Measurements from ENCODE around the gene RNU6-1. TPM values are rescaled to one million over a fixed set of nuclear protein-coding genes. Genes with fewer than 3 reads are reported as not detected.

The RNU6-1 gene
- total and polyA plus RNA-seq, 7 donors = not detected

DNA sequence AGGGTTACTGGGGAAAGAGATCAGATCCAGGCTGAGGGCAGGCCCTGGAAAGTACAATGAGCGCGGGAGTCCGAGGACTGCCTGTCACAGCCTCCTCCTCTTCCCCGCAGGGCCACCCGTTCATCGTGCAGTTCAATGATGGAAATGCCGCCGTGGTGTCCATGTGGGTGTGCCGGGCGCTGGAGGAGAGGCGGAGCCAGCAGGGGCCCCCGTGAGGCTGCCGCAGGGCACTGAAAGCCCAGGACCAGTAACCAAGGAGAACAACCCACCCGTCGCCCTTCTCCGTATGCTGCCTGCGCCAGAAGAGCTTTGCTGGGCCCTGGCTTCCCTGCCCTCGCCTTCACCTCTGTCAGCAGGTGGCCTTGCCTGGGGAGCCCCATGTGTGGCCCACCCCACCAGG lies 33.3 kb downstream of the RNU6-1 start:
- no peak overlapping the region for H3K27ac ChIP-seq
- peaks cover 0 to 29% (median 0%) of the 10 kb centered on the region in 4 donors for H3K36me3 ChIP-seq
- H3K27me3 ChIP-seq = no peaks in the 10 kb centered on the region
- no peak for TF ChIP-seq POLR2AphosphoS5 (IDR thresholded peaks at IDR 0.05)
- TF ChIP-seq, protein P1, sequence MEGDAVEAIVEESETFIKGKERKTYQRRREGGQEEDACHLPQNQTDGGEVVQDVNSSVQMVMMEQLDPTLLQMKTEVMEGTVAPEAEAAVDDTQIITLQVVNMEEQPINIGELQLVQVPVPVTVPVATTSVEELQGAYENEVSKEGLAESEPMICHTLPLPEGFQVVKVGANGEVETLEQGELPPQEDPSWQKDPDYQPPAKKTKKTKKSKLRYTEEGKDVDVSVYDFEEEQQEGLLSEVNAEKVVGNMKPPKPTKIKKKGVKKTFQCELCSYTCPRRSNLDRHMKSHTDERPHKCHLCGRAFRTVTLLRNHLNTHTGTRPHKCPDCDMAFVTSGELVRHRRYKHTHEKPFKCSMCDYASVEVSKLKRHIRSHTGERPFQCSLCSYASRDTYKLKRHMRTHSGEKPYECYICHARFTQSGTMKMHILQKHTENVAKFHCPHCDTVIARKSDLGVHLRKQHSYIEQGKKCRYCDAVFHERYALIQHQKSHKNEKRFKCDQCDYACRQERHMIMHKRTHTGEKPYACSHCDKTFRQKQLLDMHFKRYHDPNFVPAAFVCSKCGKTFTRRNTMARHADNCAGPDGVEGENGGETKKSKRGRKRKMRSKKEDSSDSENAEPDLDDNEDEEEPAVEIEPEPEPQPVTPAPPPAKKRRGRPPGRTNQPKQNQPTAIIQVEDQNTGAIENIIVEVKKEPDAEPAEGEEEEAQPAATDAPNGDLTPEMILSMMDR (IDR thresholded peaks at IDR 0.05) = no peak
- TF ChIP-seq POLR2A (IDR thresholded peaks at IDR 0.05) = no peak
- no peak for TF ChIP-seq EP300 (IDR thresholded peaks at IDR 0.05)
- H3K4me1 ChIP-seq = no peaks in the 10 kb centered on the region
- intact Hi-C loops (cut with DNase I) = no loop called here
- H3K9me3 ChIP-seq = no peaks in the 10 kb centered on the region
- H3K4me3 ChIP-seq = no peak overlapping the region
- DNase-seq = peak; percentile 55
- WGBS, 2 donors = 96 to 97% methylated on average over 18 of the region's 18 CpGs

DNA sequence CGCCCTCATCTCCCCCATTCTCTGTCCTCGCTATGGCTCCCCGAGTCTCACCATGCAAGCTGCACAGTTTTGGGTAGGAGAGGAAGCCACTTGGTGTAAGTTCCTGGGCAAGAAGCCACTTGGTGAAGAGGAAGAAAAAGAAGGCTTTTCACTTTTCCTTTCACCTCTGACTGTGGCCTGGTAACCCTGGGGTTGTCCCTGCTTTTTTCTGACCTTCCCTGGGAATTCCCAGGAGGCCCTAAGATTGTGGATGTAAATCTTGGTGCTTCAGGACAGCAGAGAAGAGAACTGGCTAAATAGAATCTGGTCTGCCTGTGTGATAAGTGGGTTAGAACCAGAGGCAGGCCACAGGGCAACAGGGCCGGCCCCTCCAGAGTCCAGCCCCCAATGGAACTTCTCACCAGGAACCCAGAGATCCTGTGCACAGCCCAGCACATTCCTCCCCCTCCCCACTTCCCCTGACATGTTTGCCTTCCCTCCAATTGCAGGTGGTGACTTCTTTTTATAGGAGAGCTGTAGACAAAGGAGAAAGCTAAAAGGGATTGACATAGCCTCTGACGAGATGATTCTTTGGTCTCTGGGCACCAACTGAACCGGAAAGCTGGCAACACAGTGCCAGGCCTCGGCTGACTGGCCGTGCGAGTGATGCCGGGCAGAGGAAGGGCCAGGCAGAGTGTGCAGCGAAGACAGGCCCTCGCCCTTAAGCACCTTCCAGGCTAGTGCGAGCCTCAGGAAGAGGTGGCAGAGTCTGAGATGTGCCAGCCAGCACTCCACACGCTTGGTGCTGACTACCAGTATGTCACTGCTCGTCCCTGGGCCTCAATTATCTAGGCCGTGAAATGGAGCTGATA lies 34.0 kb downstream of the RNU6-1 start:
- WGBS, 2 donors = 82 to 91% methylated on average over 16 of the region's 16 CpGs
- intact Hi-C loops (cut with DNase I) = no loop called here
- peak; percentile 25 for DNase-seq

DNA sequence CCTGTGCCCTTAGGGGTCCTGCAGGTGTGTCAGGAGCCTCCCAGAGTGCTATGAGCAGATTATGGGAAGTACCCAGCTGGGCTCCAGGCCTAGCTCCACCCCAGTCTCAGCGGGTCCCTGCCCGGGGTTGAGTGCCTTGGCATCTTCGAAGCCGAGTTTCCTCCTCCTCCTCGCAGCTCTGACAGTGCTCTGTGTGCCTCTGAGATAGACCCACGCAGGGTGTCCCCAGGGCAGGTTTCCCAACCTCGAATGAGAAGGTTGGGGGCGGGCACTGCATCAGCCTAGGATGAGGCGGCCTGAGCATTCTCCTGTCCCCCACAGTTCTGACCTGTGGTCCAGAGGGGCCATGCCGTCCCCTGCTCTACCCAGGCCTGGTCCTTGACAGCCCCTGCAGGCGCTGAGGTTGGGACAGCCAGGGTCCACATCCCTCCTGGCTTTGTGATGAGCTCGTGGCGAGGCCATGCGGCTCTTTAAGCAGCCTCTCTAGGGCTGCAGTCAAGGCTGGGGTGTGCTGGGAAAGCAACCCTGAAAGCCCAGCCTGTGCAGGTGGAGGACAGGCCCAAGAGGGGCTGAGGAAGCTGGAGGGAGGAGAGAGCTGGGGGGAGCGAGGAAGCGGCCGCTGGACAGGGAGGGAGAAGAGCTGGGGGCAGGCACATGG lies 34.7 kb downstream of the RNU6-1 start:
- Histone ChIP-seq H3K27me3 (no peaks in the 10 kb centered on the region), H3K27ac (no peak overlapping the region), H3K36me3 (peaks cover 0 to 29% (median 0%) of the 10 kb centered on the region in 4 donors), H3K4me3 (no peak overlapping the region), H3K9me3 (no peaks in the 10 kb centered on the region), H3K4me1 (no peaks in the 10 kb centered on the region)
- intact Hi-C loops (cut with DNase I) = no loop called here
- TF ChIP-seq POLR2A (IDR thresholded peaks at IDR 0.05) (no peak), EP300 (IDR thresholded peaks at IDR 0.05) (no peak), POLR2AphosphoS5 (IDR thresholded peaks at IDR 0.05) (no peak)
- TF ChIP-seq, protein P1 (IDR thresholded peaks at IDR 0.05) = no peak
- 89 to 94% methylated on average over 17 of the region's 17 CpGs for WGBS, 2 donors
- DNase-seq = no peak

More for the DNA sequence above, 34.0 kb downstream of the RNU6-1 start:
- Histone ChIP-seq H3K9me3 (no peaks in the 10 kb centered on the region), H3K27ac (no peak overlapping the region), H3K36me3 (peaks cover 0 to 29% (median 0%) of the 10 kb centered on the region in 4 donors), H3K27me3 (no peaks in the 10 kb centered on the region), H3K4me1 (no peaks in the 10 kb centered on the region), H3K4me3 (no peak overlapping the region)
- no peak for TF ChIP-seq EP300 (IDR thresholded peaks at IDR 0.05)
- TF ChIP-seq, protein P1 (IDR thresholded peaks at IDR 0.05) = no peak
- no peak for TF ChIP-seq POLR2AphosphoS5 (IDR thresholded peaks at IDR 0.05)
- TF ChIP-seq POLR2A (IDR thresholded peaks at IDR 0.05) = no peak

DNA sequence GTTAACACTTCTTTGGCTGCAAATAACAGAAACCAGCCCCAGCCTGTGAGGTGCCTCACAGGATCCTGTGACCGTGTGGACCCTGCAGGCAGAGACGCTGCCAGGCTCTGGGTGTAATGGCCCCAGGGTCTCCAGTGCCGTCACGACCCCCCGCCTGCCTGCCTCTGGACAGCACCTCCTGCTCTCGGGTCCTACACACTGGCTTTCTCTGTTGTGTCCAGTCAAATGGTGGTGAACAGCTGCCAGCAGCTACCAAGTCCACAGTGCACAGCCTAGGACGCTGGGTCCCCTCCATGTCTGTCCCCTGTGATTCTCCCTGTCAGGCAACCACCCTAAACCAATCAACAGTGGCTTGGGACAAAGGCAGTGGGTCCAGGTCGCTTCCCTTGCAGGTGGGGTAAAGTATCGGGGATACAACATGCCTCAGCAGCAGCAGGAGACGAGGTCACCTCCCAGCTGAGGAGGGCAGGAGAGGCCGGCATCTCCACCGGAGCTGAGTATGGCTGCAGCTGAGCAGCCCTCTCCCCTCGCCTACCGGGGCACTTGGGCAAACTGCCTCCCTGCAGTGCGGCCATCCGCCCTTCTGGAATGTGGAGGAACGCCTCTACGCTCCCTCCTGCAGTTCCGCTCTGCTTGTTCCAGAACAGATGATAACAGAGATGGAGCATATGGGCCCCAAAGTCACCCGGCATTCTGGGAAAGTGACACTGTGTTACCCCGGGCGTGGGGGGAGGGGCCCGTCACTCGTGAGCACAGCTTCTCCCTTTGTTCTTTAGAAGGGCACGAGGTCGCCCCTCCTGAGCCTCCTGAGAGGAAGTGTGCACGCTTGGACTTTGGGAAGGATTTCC lies 35.6 kb downstream of the RNU6-1 start:
- no peaks in the 10 kb centered on the region for H3K9me3 ChIP-seq
- 88 to 92% methylated on average over 27 of the region's 27 CpGs for WGBS, 2 donors
- no peak overlapping the region for H3K4me3 ChIP-seq
- H3K36me3 ChIP-seq = peaks cover 0 to 29% (median 0%) of the 10 kb centered on the region in 4 donors
- DNase-seq = no peak
- intact Hi-C loops (cut with DNase I) = no loop called here
- H3K27ac ChIP-seq = no peak overlapping the region
- TF ChIP-seq EP300 (IDR thresholded peaks at IDR 0.05) (no peak), POLR2AphosphoS5 (IDR thresholded peaks at IDR 0.05) (no peak), POLR2A (IDR thresholded peaks at IDR 0.05) (no peak)
- TF ChIP-seq, protein P1 (IDR thresholded peaks at IDR 0.05) = no peak
- H3K4me1 ChIP-seq = no peaks in the 10 kb centered on the region
- no peaks in the 10 kb centered on the region for H3K27me3 ChIP-seq

Measured in sigmoid colon (tissue), 7 donors.